ENCODE data around the gene SLX4IP.

Gene SLX4IP

GRCh38 chr20:10423735-10424134 lies 11.4 kb upstream of the SLX4IP start (continued):
- no peak for TF ChIP-seq ZXDB (tag by site-specific recombination; IDR thresholded peaks at IDR 0.05)

- ChIA-PET CTCF (interaction anchor here (0.5 to 5.5 kb wide), 39 partner anchors 9 to 1533 kb away, joined by 3 to 58 read pairs (median 4); partner anchors contain the start of gene SLX4IP), POLR2A (interaction anchor here (0.7 kb wide), 1 partner anchor 1106 kb away, joined by 5 read pairs; no protein-coding TSS in a partner anchor)
- Histone ChIP-seq H3K36me3 (ENCODE audit: control insufficient read depth in 2 of 2, insufficient read depth in 1 of 2, low read length in 2 of 2) (peaks cover 5 to 6% of the 10 kb centered on the region in 2 experiments; a peak in 2 of 3 replicates), H3K4me1 (ENCODE audit: control insufficient read depth, insufficient read depth, low read length) (no peaks in the 10 kb centered on the region), H3K27ac (ENCODE audit: extremely low read depth, low read depth, low read length) (no peak overlapping the region), H3K4me3 (ENCODE audit: low read depth, low read length) (no peak overlapping the region), H3K9me3 (ENCODE audit: control insufficient read depth, insufficient read depth, low read depth, low read length) (no peaks in the 10 kb centered on the region)
- TF ChIP-seq ZNF837 (tag by site-specific recombination; IDR thresholded peaks at IDR 0.05) (no peak), ZNF654 (tag by site-specific recombination; IDR thresholded peaks at IDR 0.05; ENCODE audit: low read depth) (peak; percentile 51), ZNF184 (tag by site-specific recombination; IDR thresholded peaks at IDR 0.05) (no peak)
- TF ChIP-seq, protein P1, sequence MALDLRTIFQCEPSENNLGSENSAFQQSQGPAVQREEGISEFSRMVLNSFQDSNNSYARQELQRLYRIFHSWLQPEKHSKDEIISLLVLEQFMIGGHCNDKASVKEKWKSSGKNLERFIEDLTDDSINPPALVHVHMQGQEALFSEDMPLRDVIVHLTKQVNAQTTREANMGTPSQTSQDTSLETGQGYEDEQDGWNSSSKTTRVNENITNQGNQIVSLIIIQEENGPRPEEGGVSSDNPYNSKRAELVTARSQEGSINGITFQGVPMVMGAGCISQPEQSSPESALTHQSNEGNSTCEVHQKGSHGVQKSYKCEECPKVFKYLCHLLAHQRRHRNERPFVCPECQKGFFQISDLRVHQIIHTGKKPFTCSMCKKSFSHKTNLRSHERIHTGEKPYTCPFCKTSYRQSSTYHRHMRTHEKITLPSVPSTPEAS (tag by site-specific recombination; IDR thresholded peaks at IDR 0.05): peak; percentile 86
Measured at GRCh38 chr20:10427060-10427692, 7.9 kb upstream of the SLX4IP start.

GRCh38 chr20:10428008-10428407 lies 7.1 kb upstream of the SLX4IP start:
- TF ChIP-seq ZNF548 (tag by site-specific recombination; IDR thresholded peaks at IDR 0.05): no peak
- no peak overlapping the region for H3K27ac ChIP-seq (ENCODE audit: extremely low read depth, low read depth, low read length)
- H3K9me3 ChIP-seq (ENCODE audit: control insufficient read depth, insufficient read depth, low read depth, low read length): no peaks in the 10 kb centered on the region
- ChIA-PET POLR2A (no interaction called here), CTCF (interaction anchor here (0.6 to 5.5 kb wide), 10 partner anchors 8 to 1115 kb away, joined by 3 to 58 read pairs (median 4); partner anchors contain the start of gene SLX4IP)
- peaks cover 5 to 6% of the 10 kb centered on the region in 2 experiments; a peak in 2 of 3 replicates for H3K36me3 ChIP-seq (ENCODE audit: control insufficient read depth in 2 of 2, insufficient read depth in 1 of 2, low read length in 2 of 2)
- H3K4me3 ChIP-seq (ENCODE audit: low read depth, low read length): no peak overlapping the region
- no peaks in the 10 kb centered on the region for H3K4me1 ChIP-seq (ENCODE audit: control insufficient read depth, insufficient read depth, low read length)

DNA sequence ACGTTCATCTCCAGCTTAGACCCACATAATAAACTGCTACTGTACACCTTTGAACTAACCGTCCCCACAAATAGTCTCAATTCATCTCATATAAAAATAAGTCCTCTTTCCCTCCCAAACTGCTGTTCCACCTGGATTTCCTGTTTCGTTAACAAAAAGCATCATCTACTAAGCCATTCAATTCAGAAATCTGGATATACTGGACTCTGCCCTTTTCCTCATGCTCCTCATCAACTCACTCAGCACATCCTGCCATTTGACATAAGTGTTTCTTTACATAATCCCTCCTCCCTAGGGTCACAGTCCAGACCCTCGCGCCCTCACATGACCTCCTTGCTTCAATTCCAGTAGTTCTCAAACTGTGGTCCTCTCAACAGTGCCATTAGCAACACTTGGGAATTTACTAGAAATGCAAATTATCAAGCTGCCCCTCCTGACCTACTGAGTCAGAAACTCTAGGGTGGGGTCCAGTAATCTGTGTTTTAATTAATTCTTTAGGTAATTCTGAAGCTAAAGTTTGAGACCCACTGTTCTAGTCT lies 5.6 kb upstream of the SLX4IP start:
- no peaks in the 10 kb centered on the region for H3K9me3 ChIP-seq (ENCODE audit: control insufficient read depth, insufficient read depth, low read depth, low read length)
- peaks cover 5 to 6% of the 10 kb centered on the region in 2 experiments; a peak in 2 of 3 replicates for H3K36me3 ChIP-seq (ENCODE audit: control insufficient read depth in 2 of 2, insufficient read depth in 1 of 2, low read length in 2 of 2)
- no peak overlapping the region for H3K27ac ChIP-seq (ENCODE audit: extremely low read depth, low read depth, low read length)
- ChIA-PET POLR2A (no interaction called here), CTCF (interaction anchor here (0.6 to 5.5 kb wide), 4 partner anchors 128 to 461 kb away, joined by 3 to 58 read pairs (median 4); no protein-coding TSS in a partner anchor)
- no peaks in the 10 kb centered on the region for H3K4me1 ChIP-seq (ENCODE audit: control insufficient read depth, insufficient read depth, low read length)
- H3K4me3 ChIP-seq (ENCODE audit: low read depth, low read length): no peak overlapping the region
- no peak for TF ChIP-seq HOXC10 (CRISPR knock-in tag; IDR thresholded peaks at IDR 0.05)
- no peak for TF ChIP-seq ZNF274 (IDR thresholded peaks at IDR 0.05; ENCODE audit: low read length)
- TF ChIP-seq ZNF274 (tag by site-specific recombination; IDR thresholded peaks at IDR 0.05; ENCODE audit: borderline replicate concordance): no peak
- TF ChIP-seq ZFP69B (tag by site-specific recombination; IDR thresholded peaks at IDR 0.05): no peak
- no peak for TF ChIP-seq ZNF2 (tag by site-specific recombination; IDR thresholded peaks at IDR 0.05)
- no peak for TF ChIP-seq ZNF510 (tag by site-specific recombination; IDR thresholded peaks at IDR 0.05; ENCODE audit: insufficient replicate concordance)
- no peak for TF ChIP-seq MZF1 (tag by site-specific recombination; IDR thresholded peaks at IDR 0.05; ENCODE audit: borderline replicate concordance)
- no peak for TF ChIP-seq BCL11B (tag by site-specific recombination; IDR thresholded peaks at IDR 0.05; ENCODE audit: low read depth)
- no peak for TF ChIP-seq GLI4 (tag by site-specific recombination; IDR thresholded peaks at IDR 0.05)
- TF ChIP-seq GLI2 (tag by site-specific recombination; IDR thresholded peaks at IDR 0.05; ENCODE audit: borderline replicate concordance, low read depth): no peak
- TF ChIP-seq ZBTB20 (tag by site-specific recombination; IDR thresholded peaks at IDR 0.05): no peak
- TF ChIP-seq PRDM1 (tag by site-specific recombination; IDR thresholded peaks at IDR 0.05): no peak
- no peak for TF ChIP-seq ZNF221 (tag by site-specific recombination; IDR thresholded peaks at IDR 0.05; ENCODE audit: borderline replicate concordance)
- no peak for TF ChIP-seq ZNF785 (tag by site-specific recombination; IDR thresholded peaks at IDR 0.05)
- TF ChIP-seq KLF9 (tag by site-specific recombination; IDR thresholded peaks at IDR 0.05; ENCODE audit: low read depth): no peak
- no peak for TF ChIP-seq ZNF488 (tag by site-specific recombination; IDR thresholded peaks at IDR 0.05)
- no peak for TF ChIP-seq SP3 (tag by site-specific recombination; IDR thresholded peaks at IDR 0.05)
- TF ChIP-seq PRDM10 (tag by site-specific recombination; IDR thresholded peaks at IDR 0.05): no peak
- no peak for TF ChIP-seq GLIS2 (tag by site-specific recombination; IDR thresholded peaks at IDR 0.05)

Data from HEK293 (cell line).